ENCODE results near the gene SH3BP4.

DNA sequence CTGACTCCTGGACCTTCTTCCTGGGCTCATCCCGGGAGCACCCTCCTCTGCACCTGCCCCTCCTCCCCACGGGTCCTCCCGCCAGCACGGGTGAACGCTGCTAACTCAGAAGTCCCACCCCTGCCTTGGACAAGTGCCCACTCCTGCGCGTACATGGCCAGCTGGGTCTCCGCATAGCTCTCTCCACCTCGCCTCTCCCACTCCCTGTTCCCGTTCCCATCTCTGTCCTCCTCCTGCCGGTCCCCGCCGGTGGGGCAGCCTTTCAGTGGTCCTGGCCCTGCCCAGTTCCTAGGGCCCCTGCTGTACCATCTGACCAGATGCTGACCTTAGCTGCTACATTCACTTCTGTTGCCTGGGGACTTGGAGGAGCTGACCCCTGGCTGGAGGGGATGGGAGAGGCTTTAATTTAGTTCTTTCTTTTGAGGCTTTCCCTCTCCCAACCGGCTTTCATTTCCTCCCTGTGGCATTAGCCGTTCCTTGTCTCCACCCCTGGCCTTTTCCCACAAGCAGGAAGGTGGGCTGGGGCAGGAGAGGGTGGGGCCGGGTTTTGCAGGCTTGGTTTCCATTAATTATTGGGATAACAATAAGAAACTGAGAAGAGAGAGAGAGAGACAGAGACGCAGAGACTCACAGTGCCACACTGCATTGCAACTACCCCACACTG lies 136.1 kb downstream of the SH3BP4 start:
- TF ChIP-seq CTCF (conservative IDR thresholded peaks at IDR 0.05; ENCODE audit: low read depth, low read length) (no peak), EZH2 (IDR thresholded peaks at IDR 0.05; ENCODE audit: borderline replicate concordance, low read depth, low read length, poor library complexity, severe bottlenecking) (no peak)
